GM10248 (cell line): ENCODE data around the gene UPF1.

Experiments
- CTCF ChIA-PET: fragments of 300-600 bp; sonication (Branson Sonifier 250); formaldehyde crosslinking; extraction: SDS; loops from one replicate; lab custom pipeline; 2021; ENCODE audit warnings: antibody characterized with exemption; lab: Yijun Ruan, JAX
- POLR2A ChIA-PET: fragments of 350-650 bp; sonication (Branson Sonifier 250); formaldehyde crosslinking; extraction: SDS; loops from one replicate; lab custom pipeline; 2020; ENCODE audit warnings: antibody characterized with exemption; lab: Yijun Ruan, JAX
- DNase-seq: peaks from one replicate; pipeline ENCODE4 v3.0.0; 2012; ENCODE audit errors: extremely low spot score
- TF ChIP-seq, protein P1 (sequence below): IDR thresholded peaks from 2 replicates; pipeline ENCODE4 v1.5.1; 2012; ENCODE audit warnings: mild to moderate bottlenecking, low read depth; ENCODE audit errors: extremely low read depth, missing control alignments, control extremely low read depth

UPF1 gene

DNA sequence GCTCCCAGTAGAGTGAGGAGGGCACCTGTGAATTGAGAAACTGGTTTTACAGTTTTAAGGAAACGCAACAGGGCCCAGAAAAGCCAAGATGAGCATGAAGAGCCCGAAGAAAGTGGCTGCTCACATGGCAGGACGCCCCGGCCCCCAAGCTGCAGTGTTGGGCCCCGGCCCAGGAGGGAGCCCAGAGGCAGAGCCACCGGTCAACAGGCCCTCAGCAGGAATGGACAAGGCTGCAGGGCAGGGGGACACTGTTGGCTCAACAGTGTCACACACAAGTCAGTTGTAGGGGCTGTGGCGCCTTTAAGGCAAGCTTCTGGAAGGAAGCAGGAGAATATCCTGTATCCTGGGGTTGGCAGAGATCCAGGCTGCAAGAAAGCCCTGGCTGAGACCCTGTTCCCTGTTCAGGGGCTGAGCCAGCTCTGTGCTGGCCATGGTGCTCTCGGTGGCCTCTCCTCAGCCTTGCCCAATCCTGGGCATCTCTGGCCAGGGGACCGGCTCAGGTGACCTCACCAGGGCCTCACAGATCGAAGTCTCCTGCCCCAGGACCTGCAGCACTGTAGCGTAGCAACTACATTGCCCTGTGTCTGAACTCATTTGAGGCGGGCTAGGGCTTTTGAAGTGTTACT is 28.0 kb downstream of the UPF1 start:
- TF ChIP-seq, protein P1, sequence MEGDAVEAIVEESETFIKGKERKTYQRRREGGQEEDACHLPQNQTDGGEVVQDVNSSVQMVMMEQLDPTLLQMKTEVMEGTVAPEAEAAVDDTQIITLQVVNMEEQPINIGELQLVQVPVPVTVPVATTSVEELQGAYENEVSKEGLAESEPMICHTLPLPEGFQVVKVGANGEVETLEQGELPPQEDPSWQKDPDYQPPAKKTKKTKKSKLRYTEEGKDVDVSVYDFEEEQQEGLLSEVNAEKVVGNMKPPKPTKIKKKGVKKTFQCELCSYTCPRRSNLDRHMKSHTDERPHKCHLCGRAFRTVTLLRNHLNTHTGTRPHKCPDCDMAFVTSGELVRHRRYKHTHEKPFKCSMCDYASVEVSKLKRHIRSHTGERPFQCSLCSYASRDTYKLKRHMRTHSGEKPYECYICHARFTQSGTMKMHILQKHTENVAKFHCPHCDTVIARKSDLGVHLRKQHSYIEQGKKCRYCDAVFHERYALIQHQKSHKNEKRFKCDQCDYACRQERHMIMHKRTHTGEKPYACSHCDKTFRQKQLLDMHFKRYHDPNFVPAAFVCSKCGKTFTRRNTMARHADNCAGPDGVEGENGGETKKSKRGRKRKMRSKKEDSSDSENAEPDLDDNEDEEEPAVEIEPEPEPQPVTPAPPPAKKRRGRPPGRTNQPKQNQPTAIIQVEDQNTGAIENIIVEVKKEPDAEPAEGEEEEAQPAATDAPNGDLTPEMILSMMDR = no peak
- ChIA-PET CTCF (interaction anchor here (8.1 kb wide), 1 partner anchor 12 kb away, joined by 60 read pairs; no protein-coding TSS in a partner anchor), POLR2A (no interaction called here)
- no peak for DNase-seq

DNA sequence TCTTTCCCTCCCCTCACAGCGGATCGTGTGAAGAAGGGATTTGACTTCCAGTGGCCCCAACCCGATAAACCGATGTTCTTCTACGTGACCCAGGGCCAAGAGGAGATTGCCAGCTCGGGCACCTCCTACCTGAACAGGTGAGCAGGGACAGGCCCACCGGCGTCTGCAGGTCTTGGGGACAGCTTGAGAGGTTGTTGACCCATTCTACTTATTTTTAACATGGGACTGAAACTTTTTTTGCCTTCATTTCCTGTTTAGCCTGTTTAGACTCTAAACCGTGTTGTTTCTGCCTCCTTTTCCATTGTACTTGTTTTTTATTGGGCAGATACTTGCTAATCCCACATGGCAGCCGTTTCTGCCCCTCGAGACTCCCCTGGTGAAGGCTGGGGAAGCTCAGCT is 28.5 kb downstream of the UPF1 start:
- CTCF ChIA-PET = interaction anchor here (8.1 kb wide), 1 partner anchor 13 kb away, joined by 60 read pairs; no protein-coding TSS in a partner anchor
- TF ChIP-seq, protein P1 = no peak
- no peak for DNase-seq
- POLR2A ChIA-PET = no interaction called here

DNA sequence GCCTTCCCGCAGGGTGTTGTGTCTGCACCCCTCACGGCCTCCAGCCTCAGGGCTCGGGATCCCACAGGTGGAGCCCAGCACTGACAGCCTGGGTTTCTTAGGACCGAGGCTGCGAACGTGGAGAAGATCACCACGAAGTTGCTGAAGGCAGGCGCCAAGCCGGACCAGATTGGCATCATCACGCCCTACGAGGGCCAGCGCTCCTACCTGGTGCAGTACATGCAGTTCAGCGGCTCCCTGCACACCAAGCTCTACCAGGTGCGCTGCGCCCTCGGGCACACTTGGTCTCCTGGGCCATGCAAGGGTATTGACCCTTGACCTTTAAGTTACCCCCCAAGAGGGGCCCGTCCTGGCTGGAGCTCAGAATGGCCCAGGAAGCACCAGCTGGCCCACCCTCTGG is 29.0 kb downstream of the UPF1 start:
- CTCF ChIA-PET = interaction anchor here (8.1 kb wide), 1 partner anchor 13 kb away, joined by 60 read pairs; no protein-coding TSS in a partner anchor
- DNase-seq = no peak
- TF ChIP-seq, protein P1 = no peak
- POLR2A ChIA-PET = no interaction called here

DNA sequence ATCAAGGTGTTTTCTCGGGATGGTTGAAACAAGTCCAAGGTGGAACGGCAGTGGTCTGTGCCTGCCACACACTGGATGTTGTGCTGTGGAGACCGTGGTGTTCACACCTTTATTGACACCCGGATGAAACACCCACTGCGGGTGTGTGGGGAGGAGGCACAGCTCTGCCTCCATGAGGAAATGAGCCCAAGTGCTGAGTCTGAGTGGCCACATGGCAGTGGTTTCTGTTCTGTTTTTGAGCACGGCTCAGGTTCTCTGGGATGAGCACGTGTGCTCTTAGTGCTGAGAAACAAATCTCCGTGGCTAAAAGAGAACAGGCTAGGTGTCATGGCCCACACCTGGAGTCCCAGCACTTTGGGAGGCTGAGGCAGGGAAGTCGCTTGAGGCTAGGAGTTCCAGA is 29.5 kb downstream of the UPF1 start:
- TF ChIP-seq, protein P1 = no peak
- DNase-seq = no peak
- CTCF ChIA-PET = interaction anchor here (8.1 kb wide), 1 partner anchor 14 kb away, joined by 60 read pairs; no protein-coding TSS in a partner anchor
- POLR2A ChIA-PET = no interaction called here

DNA sequence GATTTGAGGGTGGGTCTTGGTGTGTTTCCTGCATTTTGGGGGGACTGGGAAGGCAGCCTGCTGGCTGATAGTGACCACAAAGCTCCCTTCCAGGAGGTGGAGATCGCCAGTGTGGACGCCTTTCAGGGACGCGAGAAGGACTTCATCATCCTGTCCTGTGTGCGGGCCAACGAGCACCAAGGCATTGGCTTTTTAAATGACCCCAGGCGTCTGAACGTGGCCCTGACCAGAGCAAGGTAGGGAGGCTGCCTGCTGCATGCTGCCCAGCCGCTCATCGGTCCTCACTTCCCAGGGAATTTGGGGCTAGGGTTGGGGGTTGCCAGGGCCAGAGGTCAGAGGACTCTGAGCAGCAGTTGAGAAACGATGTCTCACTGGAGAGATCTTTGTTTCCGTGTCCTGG is 30.2 kb downstream of the UPF1 start:
- DNase-seq = no peak
- CTCF ChIA-PET = interaction anchor here (8.1 kb wide), 1 partner anchor 14 kb away, joined by 60 read pairs; no protein-coding TSS in a partner anchor

DNA sequence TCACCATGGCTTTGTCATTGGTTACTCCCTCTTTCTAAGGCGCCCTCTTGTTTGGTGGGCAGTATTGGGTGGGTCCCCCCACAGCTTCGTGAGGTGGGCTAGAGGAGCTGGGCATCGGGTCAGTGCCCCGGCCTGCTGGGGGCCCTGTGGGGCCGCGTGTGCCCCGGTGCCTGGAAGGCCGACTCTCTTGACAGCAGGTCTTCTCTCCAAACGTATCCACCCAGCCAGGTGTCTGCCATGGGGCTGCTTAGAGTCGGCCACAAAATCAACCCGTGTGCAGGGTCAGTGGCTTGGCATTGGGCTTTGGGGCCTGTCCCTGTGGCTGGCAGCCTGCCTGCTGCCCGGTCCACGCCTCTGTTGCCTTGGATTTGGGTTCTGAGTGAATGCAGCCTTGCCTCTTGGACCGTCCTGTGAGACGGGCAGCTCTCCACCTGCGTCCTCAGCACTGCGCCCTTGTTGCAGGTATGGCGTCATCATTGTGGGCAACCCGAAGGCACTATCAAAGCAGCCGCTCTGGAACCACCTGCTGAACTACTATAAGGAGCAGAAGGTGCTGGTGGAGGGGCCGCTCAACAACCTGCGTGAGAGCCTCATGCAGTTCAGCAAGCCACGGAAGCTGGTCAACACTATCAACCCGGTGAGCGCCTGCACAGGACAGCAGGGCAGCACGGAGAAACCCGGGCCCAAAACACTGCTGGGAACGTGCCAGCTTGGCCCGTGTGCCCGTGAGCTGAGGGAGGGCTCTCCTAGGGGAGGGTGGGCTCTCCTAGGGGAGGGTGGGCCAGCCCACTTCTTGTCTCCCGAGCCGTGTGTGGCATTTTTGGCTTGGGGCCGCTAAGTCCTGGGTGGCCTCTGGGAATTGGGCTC is 31.4 kb downstream of the UPF1 start:
- ChIA-PET CTCF (interaction anchor here (1.4 to 8.1 kb wide), 3 partner anchors 15 to 274 kb away, joined by 3 to 60 read pairs (median 21); no protein-coding TSS in a partner anchor), POLR2A (no interaction called here)
- DNase-seq = no peak
- TF ChIP-seq, protein P1 = no peak

More for the DNA sequence above, 30.2 kb downstream of the UPF1 start:
- POLR2A ChIA-PET = no interaction called here
- TF ChIP-seq, protein P1 = no peak
